SHP77 treated with DMSO at 0.1 percent for 48 hours (cell line): ENCODE measurements around the gene DHX57.

Experiments used
- DNase-seq: peaks from one replicate; lab custom pipeline; 2025; lab: John Stamatoyannopoulos, UW

Gene DHX57

DNA sequence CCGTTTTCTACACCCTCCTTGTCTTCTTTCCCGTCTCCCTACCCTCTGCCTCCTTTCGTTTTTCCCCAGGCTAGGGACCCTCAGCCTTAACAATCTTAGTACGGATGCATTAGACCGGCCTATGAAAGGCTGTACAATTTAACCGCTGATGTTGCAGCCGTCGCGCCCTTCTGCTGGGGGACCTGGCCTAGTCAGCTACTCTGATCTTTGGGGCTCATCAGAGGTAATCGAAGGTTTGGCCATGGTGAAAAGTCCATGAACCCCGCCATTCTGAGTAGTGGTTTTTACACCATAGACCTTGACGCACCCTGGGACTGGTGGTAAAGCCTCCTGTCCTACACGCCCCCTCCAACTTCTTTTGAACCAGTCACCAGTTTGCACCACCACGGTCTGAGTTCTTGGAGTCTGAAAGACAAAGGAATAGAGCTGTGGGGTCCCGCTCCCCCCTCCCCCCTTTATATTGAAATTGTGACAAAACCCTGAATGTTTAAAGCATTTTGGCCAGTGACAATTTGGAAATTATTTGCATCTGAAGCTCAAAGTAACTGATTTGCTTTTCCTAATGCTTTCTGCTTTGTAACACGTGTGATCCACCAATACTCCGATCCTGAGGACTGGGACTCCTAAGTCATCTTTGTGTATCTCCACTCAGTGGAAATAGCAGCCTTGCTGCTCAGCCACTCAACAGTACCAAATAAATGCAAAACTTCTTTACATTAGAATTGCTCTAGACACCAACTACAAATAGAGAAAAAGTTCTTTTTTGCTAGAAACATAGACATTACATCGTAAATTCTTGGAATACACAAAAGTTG is 123.9 kb downstream of the DHX57 start:
- peak; percentile 66 for DNase-seq

DNA sequence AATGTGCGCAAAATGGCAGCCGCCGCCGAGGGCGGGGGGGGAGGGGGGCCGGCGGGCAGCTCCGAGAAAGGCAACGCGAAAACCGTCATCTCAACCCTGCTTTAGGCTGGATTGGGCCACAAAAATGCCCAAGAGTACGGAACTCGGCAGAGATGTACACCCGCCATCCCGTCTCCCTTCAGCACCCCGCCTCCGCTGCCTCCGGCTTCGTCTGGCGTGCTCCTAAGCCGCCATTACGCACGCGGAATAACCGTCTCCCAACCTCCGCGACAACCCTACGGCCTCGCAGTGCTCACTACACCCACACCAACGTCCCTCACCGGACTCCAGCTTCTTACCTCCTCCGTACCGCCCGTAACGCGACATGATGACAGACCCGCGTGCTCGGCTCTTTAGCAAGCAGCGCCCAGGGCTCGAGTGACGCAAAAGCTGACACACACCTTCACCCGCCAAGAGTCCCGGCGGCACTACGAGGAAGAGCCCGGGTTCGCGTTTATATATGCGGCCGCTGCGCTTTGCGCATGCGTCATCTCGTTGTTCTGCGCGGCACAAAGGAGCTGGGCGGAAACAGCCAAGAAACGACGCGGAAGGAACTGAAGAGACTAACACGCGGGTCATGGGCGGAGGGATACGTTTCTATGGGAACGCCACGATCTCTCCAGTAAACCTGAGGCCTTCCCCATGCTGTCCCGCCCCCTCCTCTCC is 124.7 kb downstream of the DHX57 start, which contains the start of gene SRSF7:
SRSF7 (minus strand) TSS at position 471 of the 705 bp plus-strand sequence; CDS start at position 366, 105 bp downstream.
- peak; percentile 93 for DNase-seq

DNA sequence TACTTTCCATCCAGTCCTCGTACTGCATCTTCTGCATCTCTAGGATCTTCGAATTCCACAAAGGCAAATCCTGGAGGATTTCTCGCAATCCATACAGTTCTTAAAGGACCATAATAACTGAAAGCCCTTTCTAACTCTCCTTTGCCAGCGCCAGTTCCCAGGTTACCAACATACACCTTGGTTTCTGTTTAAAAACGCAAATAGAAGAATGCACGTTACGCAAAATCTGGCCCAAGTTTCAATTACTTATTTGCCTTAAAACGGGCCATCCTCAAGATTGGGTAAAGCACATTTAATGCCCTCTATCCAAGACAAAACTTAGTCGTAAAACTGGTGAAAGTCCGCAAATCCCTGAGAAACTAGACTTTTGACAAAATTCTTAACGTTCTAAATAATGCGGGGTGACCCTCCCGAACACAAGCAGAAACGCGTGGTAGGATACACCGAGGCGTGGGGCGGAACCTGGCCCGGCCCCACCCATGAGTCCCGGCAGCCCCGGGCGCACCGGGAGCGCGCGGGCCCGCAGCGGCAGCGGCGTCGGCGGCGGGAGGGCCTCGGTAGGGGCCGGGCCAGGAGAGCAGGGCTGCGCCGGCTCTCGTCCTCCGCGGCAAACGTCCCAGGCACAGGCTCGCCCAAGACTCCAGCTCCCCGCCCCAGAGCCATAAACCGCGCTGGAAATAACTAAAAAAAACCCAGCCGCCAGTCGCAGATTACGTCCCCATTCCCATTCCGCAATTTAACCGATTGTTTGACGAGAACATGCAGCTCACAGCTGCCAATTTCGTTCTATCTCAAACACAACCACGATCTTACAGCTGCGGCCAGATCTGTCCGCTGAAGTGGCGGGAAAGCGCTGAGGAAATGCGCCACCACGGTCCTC is 125.5 kb downstream of the DHX57 start:
- DNase-seq: no peak

DNA sequence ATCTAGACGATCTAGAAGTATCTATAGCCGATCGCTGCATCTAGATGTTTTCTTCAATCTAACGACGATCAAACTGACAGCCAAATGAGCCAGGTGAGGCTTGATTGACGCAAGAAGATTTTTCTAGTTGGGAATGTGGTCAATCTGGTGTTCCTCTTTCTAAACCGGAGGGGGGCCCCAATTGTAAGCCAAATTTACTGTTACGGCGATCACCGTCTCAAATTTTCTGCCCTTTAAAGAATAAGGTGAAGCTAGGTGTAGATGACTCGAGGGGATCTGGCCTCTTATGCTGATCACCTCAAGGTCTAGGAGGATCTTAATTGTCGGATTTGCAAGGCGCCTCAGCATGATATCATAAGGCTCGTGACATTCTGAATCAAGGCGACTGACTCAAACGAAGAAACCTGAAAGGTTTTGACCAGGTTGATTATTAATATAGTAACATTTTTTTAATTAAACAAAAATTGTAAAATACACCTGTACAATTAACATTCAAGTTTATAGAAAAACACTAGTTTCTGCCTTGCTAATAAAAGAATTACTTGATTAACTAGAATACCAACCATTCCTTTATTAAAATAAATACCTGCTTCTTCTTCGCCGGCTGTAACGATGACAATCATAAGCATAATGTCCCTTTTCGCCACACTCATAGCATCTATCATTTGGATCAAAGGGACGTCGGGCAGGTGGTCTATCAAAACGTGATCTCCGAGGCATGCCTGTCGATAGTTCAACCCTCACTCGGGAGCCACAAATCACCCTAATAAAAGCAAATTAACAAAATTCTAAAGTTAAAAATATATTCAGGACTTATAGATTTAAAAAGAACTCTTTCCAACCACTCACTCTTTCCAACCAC is 126.6 kb downstream of the DHX57 start:
- no peak for DNase-seq

DNA sequence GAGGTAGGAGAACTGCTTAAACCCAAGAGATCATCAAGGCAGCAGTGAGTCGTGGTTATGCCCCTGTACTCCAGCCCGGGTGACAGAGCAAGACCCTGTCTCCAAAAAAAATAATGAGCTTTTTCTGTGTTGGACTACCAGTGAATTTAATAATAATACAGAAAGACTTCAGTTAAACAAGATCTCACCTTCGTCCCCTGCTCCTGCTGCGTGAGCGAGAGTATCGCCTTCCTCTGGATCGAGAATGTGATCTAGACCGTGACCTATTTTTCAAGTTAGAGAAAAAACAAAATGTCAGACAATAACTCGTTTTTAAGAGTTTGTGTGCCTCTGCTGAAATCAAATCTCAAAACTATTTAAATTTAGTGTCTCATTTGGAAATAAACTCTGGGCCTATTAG is 127.3 kb downstream of the DHX57 start:
- no peak for DNase-seq

DNA sequence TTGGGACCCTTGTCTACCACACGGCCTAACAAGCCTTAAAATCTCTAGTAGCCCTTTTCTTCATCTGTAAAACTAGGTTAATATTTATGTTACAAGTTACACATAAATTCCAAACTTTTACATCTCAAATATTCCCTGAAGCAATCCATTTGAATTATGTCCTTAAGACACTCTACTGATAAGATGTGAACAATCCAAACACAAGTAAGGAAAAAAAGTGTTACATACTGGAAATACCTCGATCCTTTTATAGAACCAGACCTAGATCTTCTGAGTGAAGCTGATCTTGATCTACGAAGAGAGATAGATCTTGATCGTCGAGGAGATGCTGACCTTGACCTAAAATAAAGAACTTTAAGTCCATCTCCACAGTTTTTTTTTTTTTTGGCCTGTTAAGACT is 127.9 kb downstream of the DHX57 start:
- no peak for DNase-seq
